Measurements from ENCODE around the gene SGO1.
"Not testable (repeated sequence)": the region's sequence is repeated elsewhere in the genome, so short reads cannot be mapped to it uniquely, and the experiment has no call there.

The SGO1 gene

GRCh38 chr3:20185679-20186599, at the start of gene SGO1:
Gene SGO1, minus strand, starts transcription at chr3:20186206. Its CDS starts 2,179 bp downstream, at chr3:20184027.
- peak; percentile 88 for DNase-seq

DNA sequence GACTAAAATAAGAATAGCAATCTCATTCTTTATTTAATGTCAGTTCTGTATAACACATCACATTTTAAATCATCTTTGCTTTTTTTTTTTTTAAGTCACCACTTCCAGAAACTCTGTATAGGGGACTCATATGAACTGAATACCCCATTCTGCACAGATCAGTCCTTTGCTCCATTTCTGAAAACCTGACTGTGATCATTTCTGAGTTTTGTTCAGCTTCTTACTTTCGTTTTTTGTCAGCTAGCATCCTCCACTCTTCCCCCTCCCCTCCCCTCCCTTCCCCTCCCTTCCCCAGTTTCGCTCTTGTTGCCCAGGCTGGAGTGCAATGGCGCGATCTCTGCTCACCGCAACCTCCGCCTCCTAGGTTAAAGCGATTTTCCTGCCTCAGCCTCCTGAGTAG, 49.8 kb upstream of the SGO1 start:
- no peak for DNase-seq

- no peak for DNase-seq
Observed at GRCh38 chr3:20232906-20233780, 47.1 kb upstream of the SGO1 start.

- DNase-seq = no peak
Observed at GRCh38 chr3:20230954-20231353, 44.9 kb upstream of the SGO1 start.

GRCh38 chr3:20225769-20226168, 39.8 kb upstream of the SGO1 start:
- no peak for DNase-seq

DNA sequence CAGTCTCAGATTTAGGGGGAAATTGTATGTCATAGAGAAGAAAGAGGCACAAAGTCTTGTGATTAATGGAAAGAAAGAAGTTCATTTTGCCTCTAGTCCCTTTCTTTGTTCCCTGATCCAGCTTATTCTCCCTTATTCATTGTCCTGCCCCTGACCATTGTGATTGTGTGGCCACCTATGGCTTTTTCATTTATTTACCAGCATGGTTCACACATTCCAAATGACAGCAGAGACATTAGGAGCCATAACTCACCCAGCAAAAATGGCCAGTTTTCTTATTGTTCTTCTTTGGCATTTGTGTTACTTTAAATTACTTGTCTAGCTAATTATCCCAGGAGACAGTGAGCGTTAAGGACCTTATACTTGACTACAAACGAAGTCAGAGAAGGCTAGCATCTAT, 36.3 kb upstream of the SGO1 start:
- no peak for DNase-seq

DNA sequence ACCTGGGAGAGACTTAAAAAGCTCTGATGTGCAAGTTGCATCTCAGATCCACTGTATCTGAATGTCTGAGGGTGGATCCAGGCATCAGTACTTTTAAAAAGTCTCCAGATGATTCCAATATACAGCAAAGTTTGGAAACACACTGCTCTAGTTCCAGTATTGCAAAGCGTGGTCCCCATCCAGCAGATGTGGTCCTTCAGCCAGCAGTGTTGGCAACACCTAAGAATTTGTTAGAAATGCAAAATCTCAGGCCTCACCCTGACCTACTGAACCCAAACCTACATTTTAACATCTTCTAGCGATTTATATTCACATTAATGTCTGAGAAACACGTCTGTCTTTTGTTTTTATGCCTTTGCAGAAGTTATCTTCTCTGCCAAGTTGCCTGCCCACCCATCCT, 32.2 kb upstream of the SGO1 start:
- no peak for DNase-seq

DNA sequence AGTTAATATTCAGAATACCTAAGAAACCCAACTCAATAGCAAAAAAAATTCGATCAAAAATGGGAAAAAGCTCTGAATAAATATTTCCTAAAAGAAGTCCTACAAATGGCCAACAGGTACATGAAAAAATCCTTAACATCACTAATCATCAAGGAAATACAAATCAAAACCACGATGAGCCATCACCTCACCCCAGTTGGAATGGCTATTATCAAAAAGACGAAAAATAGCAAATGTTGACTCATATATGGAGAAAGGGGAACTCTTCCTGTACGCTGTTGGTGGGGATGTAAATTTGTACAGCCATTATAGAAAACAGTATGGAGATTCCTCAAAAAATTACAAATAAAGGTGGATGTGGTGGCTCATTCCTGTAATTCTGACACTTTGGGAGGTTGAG, 29.6 kb upstream of the SGO1 start:
- no peak for DNase-seq

GRCh38 chr3:20213491-20213890, 27.5 kb upstream of the SGO1 start:
- DNase-seq = not testable (repeated sequence)

DNA sequence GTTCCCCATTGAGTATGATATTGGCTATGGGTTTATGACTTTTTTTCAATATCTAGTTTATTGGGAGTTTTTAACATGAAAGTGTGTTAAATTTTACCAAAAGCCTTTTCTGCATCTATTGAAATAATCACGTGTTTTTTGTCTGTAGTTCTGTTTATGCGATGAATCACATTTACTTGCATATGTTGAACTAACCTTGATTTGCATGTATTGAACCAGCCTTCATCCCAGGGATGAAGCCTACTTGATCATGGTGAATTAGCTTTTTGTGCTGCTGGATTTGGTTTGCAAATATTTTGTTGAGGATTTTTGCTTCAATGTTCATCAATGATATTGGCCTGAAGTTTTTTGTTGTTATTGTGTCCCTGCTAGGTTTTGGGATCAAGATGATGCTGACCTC, 21.9 kb upstream of the SGO1 start:
- DNase-seq = not testable (repeated sequence)

GRCh38 chr3:20205898-20206297, 19.9 kb upstream of the SGO1 start:
- not testable (repeated sequence) for DNase-seq

DNA sequence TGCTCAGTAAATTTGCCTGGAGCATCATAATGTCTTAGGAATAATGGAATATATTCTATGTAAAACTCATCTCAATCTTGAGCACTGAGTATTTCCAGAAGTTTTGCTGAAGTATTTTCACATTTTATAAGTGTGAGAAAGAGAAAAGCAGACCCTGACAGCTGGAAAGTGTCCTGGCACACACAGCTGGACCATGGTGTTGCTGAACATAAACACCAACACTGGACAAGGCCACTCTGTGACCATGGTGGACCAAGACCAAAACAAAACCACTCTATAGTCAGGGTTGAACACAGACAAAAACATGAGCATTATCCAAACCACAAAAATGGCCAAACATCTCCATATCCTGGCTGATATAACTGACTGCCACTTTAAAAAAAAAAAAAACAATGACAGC, 15.1 kb upstream of the SGO1 start:
- no peak for DNase-seq

DNA sequence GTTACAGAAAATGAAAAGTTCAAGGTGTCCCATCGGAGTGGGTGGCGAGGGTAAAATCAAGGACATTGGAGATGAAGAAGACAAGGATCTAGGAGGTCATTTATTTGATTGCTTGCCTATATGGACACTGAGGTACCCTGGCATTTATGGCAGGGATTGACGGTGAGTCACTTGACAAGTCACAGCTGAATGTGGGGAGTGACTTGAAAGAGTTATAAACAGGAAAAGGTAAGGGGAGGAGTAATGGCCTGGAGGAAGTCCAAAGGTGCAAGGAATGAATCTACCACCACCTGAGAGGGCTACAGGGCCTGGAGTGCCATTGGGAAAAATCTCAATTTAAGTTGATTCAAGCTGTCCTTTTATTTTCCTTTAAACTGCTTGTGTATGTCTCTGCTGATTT, 11.8 kb upstream of the SGO1 start:
- DNase-seq = no peak

- no peak for DNase-seq
Observed at GRCh38 chr3:20194793-20195460, 8.9 kb upstream of the SGO1 start.

DNA sequence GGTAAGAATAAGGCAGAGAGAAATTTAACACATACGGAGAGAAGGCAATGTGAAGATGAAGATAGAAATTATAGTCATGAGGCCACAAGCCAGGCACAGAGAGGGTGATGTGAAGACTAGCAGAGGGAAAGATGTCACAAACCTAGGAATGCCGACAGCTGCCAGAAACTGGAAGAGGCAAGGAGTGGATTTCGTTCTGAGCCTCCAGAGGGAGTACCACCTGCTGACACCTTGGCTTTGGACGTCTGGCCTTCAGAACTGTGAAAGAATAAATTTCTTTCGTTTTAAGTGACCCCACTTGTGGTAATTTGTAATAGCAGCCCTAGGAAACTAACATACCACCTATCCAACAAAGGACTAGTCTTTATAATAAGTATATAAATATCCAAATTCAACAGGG, 5.0 kb upstream of the SGO1 start:
- DNase-seq = no peak

- no peak for DNase-seq
Observed at GRCh38 chr3:20186600-20187004, 596 bp upstream of the SGO1 start.

- DNase-seq = no peak
Observed at GRCh38 chr3:20185331-20185678, 701 bp downstream of the SGO1 start.

DNA sequence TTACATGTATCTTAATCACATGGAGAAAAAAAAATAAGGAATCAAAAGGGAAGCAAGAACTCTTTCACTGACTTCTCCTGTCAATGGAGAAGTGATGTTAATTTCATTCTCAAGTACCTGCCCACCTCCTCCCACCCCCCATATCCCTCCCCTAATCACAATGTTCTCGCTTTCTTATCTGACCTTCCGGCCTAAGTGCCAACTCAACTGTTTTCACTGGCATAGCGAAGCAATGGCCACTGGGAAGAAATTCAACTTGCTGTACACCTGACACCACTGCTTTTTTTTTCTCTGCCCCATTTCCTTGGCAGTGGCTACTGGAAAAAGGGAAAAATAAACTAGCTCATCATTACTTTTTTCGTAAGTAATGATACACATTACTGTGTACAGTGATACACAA, 3.8 kb downstream of the SGO1 start:
- no peak for DNase-seq

GRCh38 chr3:20181276-20181675, 4.7 kb downstream of the SGO1 start:
- no peak for DNase-seq

DNA sequence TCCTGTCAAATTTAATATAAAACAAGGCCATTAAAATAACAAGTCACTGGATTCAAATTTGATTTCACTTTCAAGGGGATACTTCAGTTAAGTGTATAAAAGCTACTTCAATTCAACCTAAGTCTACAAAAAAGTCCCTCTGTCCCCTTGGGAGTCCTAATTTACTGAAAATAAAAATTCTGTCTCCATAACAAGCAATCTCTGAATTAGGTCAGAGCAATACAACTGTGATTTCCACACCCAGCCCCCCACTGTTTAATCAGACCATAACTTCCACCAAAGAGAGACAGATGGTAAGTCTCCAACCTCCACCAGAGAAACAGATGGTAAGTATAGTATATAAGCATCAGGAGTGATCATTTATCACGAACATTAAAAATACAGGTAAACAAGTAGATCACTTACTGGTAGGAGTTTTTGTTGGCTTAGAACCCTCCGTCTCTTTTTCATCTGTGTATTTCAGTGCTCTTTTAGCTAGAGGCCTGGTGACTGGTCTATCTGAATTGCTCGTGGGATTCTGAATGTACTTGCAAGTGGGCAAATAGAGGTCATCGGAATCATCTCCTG, 12.1 kb downstream of the SGO1 start:
- DNase-seq = no peak

DNA sequence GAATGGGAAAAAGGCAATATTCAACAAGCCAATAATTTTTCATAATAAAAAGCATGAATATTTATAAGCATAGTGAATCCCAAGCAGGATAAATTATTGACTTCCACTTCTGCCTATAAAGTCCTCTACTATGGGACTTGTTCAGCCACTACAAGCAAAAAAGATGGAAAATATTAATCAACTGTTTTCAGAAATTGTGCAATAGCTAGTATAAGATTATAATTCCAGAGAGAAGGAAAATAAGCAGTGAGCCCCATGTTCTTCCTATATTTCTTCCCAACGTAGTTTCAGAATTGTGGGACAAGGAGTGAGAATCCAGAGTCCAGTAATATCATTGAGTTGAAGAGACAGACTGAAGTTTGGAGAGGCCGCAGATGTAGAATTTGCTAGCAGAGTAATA, 24.3 kb downstream of the SGO1 start:
- no peak for DNase-seq

GRCh38 chr3:20160230-20160629, 25.8 kb downstream of the SGO1 start:
- DNase-seq = no peak

DNA sequence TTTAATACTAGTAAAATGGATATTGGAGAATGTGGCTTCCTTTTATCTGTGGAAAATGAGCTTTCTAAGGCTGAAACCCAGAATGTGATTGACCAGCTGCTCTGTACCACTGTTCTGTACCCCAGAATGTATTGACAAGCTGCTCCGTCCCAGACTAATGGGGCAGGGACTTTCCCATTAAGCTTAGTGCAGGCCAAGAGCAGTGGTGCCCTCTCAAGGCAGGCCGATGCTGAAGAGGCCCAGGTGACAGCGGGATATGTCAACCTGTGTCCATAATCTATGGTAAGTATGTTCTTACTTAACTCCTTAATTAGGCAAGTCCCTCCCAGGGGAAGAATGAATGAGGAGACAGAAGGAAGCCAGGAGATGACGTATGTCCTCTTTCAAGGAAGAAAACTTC, 31.1 kb downstream of the SGO1 start:
- no peak for DNase-seq
